Endothelial cell of umbilical vein (primary cell): Measurements from ENCODE around the gene SOX21. TPM values are rescaled to one million over a fixed set of nuclear protein-coding genes. Genes with fewer than 3 reads are reported as not detected.

ENCODE experiments used
- polyA plus RNA-seq, 4 experiments: library from polyadenylated mRNA; depleted of rRNA in 3 of 4; stranded (reverse) in 3 of 4; unstranded in 1 of 4; fragments of >200 nt; gene quantifications; 2 replicates each; pipeline versions ENCODE4 v1.2.1 to v1.2.3, GENCODE V29; 2011 to 2012; ENCODE audit warnings: missing spikeins in 1 of 4
- small RNA-seq: library from RNA; depleted of rRNA; stranded (forward); fragments of <200 nt; gene quantifications from one replicate; pipeline ENCODE3, GENCODE V24; 2012; ENCODE audit warnings: low replicate concordance, low read depth; ENCODE audit not compliant: insufficient read depth, insufficient read length
- total RNA-seq: library from RNA; stranded (reverse); gene quantifications from 2 replicates; pipeline ENCODE4 v1.2.3, GENCODE V29; 2021

SOX21 gene
- total and polyA plus RNA-seq, 2 donors (not counting 3 experiments of a cell fraction or from before 2014, with no cell fraction given): not detected

Small RNAs within 50 kb of the gene (small RNA-seq; reads per million reads assigned to genes)
- gene RN7SL585P: not detected

Other genes starting within 250 kb of the SOX21 start
- not detected in 2 replicates for gene DCT, start 232.9 kb downstream of the SOX21 start, total RNA-seq
- not detected in 2 replicates for gene DCT, start 232.9 kb downstream of the SOX21 start, polyA plus RNA-seq
- 8.7 and 9.3 TPM in 2 replicates for gene TGDS, start 116.4 kb downstream of the SOX21 start, total RNA-seq
- 5.8 and 7.3 TPM in 2 replicates for gene TGDS, start 116.4 kb downstream of the SOX21 start, polyA plus RNA-seq
- 8.3 and 8.9 TPM in 2 replicates for gene GPR180, start 110.7 kb downstream of the SOX21 start, total RNA-seq
- gene GPR180, start 110.7 kb downstream of the SOX21 start, polyA plus RNA-seq: 2.5 and 3.1 TPM in 2 replicates